Activated CD4-positive, CD25-positive, alpha-beta regulatory T cell treated with anti-CD3 and anti-CD28 coated beads, Interleukin-2, amount 50 U/mL, for 24 hours (primary cell): Measurements from ENCODE around the gene SLC25A43.

Experiments used
- ATAC-seq, 2 donors: fragments of 150-1000 bp; cut with Tn5 transposase; one replicate each; pipeline ENCODE4 v1.10.0; 2021; ENCODE audit warnings: mild to moderate bottlenecking in 1 of 2, moderate library complexity in 1 of 2

SLC25A43 gene

DNA sequence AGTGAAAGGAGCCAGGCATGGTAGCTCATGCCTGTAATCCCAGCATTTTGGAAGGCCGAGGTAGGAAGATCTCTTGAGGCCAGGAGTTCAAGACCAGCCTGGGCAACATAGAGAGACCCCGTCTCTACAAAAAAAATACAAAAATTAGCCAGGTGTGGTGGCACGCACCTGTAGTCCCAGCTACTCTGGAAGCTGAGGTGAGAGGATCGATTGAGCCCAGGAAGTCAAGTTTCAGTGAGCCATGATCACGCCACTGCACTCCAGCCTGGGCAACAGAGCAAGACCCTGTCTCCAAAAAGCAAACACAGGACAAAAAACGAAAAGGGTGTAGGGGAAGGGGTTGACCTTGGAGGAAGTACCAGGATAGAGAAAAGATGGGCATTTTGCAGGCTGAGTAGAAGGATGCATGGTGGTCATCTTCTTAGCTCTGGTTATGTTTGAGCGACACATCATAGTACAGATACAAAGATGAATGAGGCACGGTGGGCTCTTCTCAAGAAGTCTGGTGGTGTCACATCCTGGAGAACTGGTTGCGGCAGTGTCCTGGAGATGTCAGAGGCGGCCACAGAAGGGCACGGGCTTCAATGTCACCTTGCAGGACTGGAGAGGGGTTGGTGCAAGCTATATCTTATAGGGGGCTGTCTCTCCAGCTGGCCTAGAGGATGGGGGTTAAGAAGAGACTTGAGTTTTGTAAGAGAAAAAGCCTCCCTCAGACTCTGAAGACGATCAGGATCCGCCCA lies 101.1 kb downstream of the SLC25A43 start:
- no peak for ATAC-seq

DNA sequence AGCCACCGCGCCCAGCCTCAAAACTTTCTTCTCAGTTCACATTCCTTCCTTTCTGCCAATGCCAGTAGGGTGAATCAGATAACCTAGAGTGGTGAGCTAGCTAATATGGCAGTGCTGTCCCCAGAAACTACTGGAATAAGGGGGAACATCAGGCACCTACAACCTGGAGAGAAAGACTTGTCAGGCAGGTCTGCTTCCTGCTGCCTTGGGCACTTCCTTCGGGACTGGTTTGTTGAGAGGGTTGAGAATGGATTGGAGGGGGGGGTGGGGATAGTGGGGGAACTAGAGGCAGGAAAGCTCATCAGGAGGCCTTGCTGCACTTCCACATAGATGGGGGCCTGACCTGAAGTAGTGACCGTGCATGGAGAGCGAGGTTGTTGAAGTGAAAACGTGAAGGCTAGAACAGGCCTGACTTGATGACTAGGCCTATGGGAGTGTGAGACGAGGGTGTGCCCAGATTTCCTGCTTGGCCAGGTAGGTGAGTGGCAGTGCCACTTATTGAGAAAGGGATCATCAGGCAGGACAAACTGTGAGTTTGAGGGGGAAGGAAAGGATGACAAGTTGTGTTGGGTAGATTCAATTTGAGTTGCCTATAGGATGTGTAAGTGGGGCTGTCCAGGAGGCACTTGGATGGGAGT lies 102.5 kb downstream of the SLC25A43 start:
- ATAC-seq, result no peak

DNA sequence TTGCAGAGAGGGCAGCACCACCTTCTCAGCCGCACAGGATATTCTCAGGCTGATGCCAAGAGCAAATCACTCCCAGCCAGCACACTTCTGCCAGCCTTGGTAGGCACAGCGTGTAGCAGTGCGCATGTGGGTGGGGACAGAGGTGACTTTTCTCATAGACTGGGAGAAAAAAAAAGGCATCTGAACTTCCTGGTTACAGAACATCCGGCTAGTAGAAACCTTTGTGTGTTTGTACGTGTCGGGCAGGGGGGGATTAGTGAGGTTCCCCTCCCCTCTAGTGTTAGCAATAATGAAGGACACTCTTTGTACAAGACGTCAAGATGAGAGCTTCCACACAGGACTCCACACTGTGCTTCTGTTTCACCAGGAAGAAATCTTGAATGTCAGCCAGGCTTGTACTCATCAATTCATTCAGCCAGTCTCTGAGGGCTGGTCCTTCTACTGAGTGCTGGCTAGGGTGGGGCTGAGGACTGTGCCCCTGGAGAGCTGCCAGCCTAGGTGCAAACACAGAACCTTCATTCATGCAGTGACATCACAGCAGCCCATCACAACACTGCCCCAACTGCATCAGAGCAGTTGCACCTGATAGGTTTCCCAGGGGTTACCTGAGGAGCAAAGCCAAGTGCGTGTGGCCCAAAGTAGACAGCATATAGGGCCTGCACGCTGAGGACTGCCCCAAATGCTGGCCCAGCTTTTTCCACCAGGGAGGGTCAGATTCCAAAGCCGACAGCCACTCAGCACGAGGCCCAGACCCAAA lies 103.8 kb downstream of the SLC25A43 start:
- peak in 1 of 2 donors; percentile 36 for ATAC-seq

DNA sequence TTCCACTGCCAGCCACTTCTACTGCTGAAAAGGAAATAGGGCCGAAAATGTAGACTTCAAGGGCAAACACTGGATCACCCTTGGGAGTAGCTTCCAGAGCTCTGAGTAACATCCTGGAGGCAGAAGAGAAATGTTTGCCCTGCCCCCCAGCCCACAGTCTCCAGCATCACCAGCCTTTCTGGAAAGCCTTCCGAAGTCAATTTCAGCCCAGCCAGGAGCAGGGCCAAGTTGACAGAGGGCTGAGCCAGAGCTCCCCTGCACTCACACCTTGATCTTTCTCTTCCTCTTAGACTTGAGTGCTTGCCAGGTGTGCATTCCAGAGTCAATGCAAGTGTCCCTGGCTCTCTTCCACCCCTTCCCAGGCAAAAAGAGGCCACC lies 104.3 kb downstream of the SLC25A43 start:
- ATAC-seq, result no peak
